ENCODE results near the gene MPC1L.

MPC1L gene

GRCh38 chrX:40632199-40632598, 9.0 kb downstream of the MPC1L start:
- FAIRE-seq, result no peak

- FAIRE-seq, result no peak
Measured at GRCh38 chrX:40637687-40638086, 14.5 kb downstream of the MPC1L start.

GRCh38 chrX:40644176-40644575, 20.9 kb downstream of the MPC1L start:
- peak; percentile 72 for FAIRE-seq

- no peak for FAIRE-seq
Measured at GRCh38 chrX:40644821-40645358, 21.7 kb downstream of the MPC1L start.

GRCh38 chrX:40646489-40647306, 23.5 kb downstream of the MPC1L start:
- no peak for FAIRE-seq

GRCh38 chrX:40647307-40648197, 24.3 kb downstream of the MPC1L start, which contains the start of gene CXorf38:
CXorf38 (minus strand) TSS chrX:40647561; CDS start chrX:40647520, 41 bp downstream.
- FAIRE-seq, result no peak

- FAIRE-seq, result peak; percentile 78
Measured at GRCh38 chrX:40651620-40652223, 28.5 kb downstream of the MPC1L start.

- FAIRE-seq, result no peak
Measured at GRCh38 chrX:40652664-40653063, 29.4 kb downstream of the MPC1L start.

- FAIRE-seq, result no peak
Measured at GRCh38 chrX:40653535-40653934, 30.3 kb downstream of the MPC1L start.

- FAIRE-seq, result no peak
Measured at GRCh38 chrX:40660381-40660780, 37.2 kb downstream of the MPC1L start.

- no peak for FAIRE-seq
Measured at GRCh38 chrX:40661489-40661888, 38.3 kb downstream of the MPC1L start.

GRCh38 chrX:40663078-40663740, 40.0 kb downstream of the MPC1L start:
- FAIRE-seq, result no peak

- FAIRE-seq, result no peak
Measured at GRCh38 chrX:40663880-40664630, 40.8 kb downstream of the MPC1L start.

GRCh38 chrX:40671126-40671525, 47.9 kb downstream of the MPC1L start:
- FAIRE-seq, result no peak

Data from colon (tissue), 2 donors.